Measurements from ENCODE around the gene SYCP2L. TPM values are rescaled to one million over a fixed set of nuclear protein-coding genes. Genes with fewer than 3 reads are reported as not detected.

SYCP2L gene
- total and polyA plus RNA-seq, 2 experiments from 2014 or later, result 10.5 to 11.0 TPM

DNA sequence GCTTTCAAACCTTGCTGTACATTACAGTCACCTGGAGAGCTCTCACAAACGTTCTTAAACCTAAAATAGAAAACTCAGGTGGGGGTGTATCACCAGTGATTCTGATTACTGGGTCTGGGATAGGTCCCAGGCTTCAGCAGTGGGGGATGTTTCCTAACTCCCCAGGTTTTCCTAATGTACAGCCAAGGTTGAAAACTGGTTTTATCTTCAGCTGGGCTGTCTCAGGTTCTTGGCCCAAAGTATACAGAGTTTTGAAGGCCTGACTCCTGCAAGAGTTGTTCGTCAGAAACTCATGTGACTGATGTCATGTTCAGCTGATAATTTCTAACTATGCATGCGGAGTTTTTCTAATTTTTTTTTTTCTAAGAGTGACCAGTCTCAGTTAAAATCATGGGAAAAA is 9.8 kb downstream of the SYCP2L start:
- Histone ChIP-seq H3K9me2 (ENCODE audit: insufficient read depth) (no peaks in the 10 kb centered on the region), H3K36me3 (ENCODE audit: insufficient read depth) (no peaks in the 10 kb centered on the region), H3K27me3 (ENCODE audit: insufficient read depth) (no peaks in the 10 kb centered on the region), H3K27ac (ENCODE audit: low read depth) (no peak overlapping the region), H3F3A (replicated peaks; ENCODE audit: low read depth) (no peaks in the 10 kb centered on the region), H3K4me2 (no peak overlapping the region), H2AFZ (no peak overlapping the region), H3K79me2 (replicated peaks; ENCODE audit: insufficient read depth) (no peaks in the 10 kb centered on the region), H3K4me3 (no peak overlapping the region), H3K4me1 (ENCODE audit: insufficient read depth) (peaks cover 3% of the 10 kb centered on the region; the same call in 1 of the 2 replicates), H4K20me1 (replicated peaks; ENCODE audit: insufficient read depth) (no peaks in the 10 kb centered on the region; the same call in 1 of the 2 replicates)
- Mint-ChIP-seq H3K9me3 (no peaks in the 10 kb centered on the region), H3K4me3 (no peak overlapping the region), H3K36me3 (ENCODE audit: low read depth) (peaks cover 12% of the 10 kb centered on the region; the same call in 2 of the 3 replicates), H3K27ac (no peak overlapping the region), H3K4me1 (0 out of 3 replicates have a peak, but pooled peaks cover 7% of the 10 kb centered on the region), H3K27me3 (ENCODE audit: insufficient read depth, low read depth, poor library complexity) (no peaks in the 10 kb centered on the region)
- ATAC-seq, result no peak
- DNase-seq (ENCODE audit: low spot score), result no peak
- TF ChIP-seq EZH2 (IDR thresholded peaks at IDR 0.05; ENCODE audit: low read depth, unreplicated experiment) (no peak), POLR2AphosphoS5 (IDR thresholded peaks at IDR 0.05; ENCODE audit: low read depth) (no peak), ZNF114 (CRISPR knock-in tag; IDR thresholded peaks at IDR 0.05) (no peak), STAT1 (IDR thresholded peaks at IDR 0.05; ENCODE audit: unreplicated experiment) (no peak), ZNF331 (CRISPR knock-in tag; IDR thresholded peaks at IDR 0.05; ENCODE audit: low read depth) (no peak), JUNB (IDR thresholded peaks at IDR 0.05; ENCODE audit: unreplicated experiment) (no peak), CREB1 (CRISPR knock-in tag; IDR thresholded peaks at IDR 0.05; ENCODE audit: low read depth) (no peak), EZH2phosphoT487 (IDR thresholded peaks at IDR 0.05; ENCODE audit: unreplicated experiment) (no peak)
- TF ChIP-seq, protein P1, sequence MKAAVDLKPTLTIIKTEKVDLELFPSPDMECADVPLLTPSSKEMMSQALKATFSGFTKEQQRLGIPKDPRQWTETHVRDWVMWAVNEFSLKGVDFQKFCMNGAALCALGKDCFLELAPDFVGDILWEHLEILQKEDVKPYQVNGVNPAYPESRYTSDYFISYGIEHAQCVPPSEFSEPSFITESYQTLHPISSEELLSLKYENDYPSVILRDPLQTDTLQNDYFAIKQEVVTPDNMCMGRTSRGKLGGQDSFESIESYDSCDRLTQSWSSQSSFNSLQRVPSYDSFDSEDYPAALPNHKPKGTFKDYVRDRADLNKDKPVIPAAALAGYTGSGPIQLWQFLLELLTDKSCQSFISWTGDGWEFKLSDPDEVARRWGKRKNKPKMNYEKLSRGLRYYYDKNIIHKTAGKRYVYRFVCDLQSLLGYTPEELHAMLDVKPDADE (IDR thresholded peaks at IDR 0.05), result no peak
- TF ChIP-seq, protein P2, sequence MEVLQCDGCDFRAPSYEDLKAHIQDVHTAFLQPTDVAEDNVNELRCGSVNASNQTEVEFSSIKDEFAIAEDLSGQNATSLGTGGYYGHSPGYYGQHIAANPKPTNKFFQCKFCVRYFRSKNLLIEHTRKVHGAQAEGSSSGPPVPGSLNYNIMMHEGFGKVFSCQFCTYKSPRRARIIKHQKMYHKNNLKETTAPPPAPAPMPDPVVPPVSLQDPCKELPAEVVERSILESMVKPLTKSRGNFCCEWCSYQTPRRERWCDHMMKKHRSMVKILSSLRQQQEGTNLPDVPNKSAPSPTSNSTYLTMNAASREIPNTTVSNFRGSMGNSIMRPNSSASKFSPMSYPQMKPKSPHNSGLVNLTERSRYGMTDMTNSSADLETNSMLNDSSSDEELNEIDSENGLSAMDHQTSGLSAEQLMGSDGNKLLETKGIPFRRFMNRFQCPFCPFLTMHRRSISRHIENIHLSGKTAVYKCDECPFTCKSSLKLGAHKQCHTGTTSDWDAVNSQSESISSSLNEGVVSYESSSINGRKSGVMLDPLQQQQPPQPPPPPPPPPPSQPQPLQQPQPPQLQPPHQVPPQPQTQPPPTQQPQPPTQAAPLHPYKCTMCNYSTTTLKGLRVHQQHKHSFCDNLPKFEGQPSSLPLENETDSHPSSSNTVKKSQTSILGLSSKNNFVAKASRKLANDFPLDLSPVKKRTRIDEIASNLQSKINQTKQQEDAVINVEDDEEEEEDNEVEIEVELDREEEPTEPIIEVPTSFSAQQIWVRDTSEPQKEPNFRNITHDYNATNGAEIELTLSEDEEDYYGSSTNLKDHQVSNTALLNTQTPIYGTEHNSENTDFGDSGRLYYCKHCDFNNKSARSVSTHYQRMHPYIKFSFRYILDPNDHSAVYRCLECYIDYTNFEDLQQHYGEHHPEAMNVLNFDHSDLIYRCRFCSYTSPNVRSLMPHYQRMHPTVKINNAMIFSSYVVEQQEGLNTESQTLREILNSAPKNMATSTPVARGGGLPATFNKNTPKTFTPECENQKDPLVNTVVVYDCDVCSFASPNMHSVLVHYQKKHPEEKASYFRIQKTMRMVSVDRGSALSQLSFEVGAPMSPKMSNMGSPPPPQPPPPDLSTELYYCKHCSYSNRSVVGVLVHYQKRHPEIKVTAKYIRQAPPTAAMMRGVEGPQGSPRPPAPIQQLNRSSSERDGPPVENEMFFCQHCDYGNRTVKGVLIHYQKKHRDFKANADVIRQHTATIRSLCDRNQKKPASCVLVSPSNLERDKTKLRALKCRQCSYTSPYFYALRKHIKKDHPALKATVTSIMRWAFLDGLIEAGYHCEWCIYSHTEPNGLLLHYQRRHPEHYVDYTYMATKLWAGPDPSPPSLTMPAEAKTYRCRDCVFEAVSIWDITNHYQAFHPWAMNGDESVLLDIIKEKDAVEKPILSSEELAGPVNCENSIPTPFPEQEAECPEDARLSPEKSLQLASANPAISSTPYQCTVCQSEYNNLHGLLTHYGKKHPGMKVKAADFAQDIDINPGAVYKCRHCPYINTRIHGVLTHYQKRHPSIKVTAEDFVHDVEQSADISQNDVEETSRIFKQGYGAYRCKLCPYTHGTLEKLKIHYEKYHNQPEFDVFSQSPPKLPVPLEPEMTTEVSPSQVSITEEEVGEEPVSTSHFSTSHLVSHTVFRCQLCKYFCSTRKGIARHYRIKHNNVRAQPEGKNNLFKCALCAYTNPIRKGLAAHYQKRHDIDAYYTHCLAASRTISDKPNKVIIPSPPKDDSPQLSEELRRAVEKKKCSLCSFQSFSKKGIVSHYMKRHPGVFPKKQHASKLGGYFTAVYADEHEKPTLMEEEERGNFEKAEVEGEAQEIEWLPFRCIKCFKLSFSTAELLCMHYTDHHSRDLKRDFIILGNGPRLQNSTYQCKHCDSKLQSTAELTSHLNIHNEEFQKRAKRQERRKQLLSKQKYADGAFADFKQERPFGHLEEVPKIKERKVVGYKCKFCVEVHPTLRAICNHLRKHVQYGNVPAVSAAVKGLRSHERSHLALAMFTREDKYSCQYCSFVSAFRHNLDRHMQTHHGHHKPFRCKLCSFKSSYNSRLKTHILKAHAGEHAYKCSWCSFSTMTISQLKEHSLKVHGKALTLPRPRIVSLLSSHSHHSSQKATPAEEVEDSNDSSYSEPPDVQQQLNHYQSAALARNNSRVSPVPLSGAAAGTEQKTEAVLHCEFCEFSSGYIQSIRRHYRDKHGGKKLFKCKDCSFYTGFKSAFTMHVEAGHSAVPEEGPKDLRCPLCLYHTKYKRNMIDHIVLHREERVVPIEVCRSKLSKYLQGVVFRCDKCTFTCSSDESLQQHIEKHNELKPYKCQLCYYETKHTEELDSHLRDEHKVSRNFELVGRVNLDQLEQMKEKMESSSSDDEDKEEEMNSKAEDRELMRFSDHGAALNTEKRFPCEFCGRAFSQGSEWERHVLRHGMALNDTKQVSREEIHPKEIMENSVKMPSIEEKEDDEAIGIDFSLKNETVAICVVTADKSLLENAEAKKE (CRISPR knock-in tag; IDR thresholded peaks at IDR 0.05), result no peak
- TF ChIP-seq, protein P3, sequence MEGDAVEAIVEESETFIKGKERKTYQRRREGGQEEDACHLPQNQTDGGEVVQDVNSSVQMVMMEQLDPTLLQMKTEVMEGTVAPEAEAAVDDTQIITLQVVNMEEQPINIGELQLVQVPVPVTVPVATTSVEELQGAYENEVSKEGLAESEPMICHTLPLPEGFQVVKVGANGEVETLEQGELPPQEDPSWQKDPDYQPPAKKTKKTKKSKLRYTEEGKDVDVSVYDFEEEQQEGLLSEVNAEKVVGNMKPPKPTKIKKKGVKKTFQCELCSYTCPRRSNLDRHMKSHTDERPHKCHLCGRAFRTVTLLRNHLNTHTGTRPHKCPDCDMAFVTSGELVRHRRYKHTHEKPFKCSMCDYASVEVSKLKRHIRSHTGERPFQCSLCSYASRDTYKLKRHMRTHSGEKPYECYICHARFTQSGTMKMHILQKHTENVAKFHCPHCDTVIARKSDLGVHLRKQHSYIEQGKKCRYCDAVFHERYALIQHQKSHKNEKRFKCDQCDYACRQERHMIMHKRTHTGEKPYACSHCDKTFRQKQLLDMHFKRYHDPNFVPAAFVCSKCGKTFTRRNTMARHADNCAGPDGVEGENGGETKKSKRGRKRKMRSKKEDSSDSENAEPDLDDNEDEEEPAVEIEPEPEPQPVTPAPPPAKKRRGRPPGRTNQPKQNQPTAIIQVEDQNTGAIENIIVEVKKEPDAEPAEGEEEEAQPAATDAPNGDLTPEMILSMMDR (conservative IDR thresholded peaks at IDR 0.05; ENCODE audit: low read depth in 2 of 2), result no peak
